Subcutaneous abdominal adipose tissue (tissue), 5 donors: Measurements from ENCODE around the gene PCDH9.

Experiments used
- H3K27ac ChIP-seq: one replicate; pipeline ENCODE4 v1.7.0; 2013; ENCODE audit warnings: low read depth, mild to moderate bottlenecking, inconsistent platforms, low read length, moderate library complexity
- H3K27me3 ChIP-seq, 5 donors: one replicate each; pipeline ENCODE4 v1.7.0; 2013; ENCODE audit warnings: low read length in 5 of 5, inconsistent platforms in 1 of 5; ENCODE audit not compliant: control insufficient read depth in 5 of 5, insufficient read depth in 4 of 5
- H3K36me3 ChIP-seq, 5 donors: one replicate each; pipeline ENCODE4 v1.7.0; 2013; ENCODE audit warnings: low read length in 5 of 5; ENCODE audit not compliant: control insufficient read depth in 5 of 5, insufficient read depth in 5 of 5
- H3K4me1 ChIP-seq, 5 donors: one replicate each; pipeline ENCODE4 v1.7.0; 2013; ENCODE audit warnings: low read length in 5 of 5, mild to moderate bottlenecking in 3 of 5, moderate library complexity in 1 of 5; ENCODE audit not compliant: control insufficient read depth in 5 of 5, insufficient read depth in 5 of 5
- H3K4me3 ChIP-seq, 5 donors: one replicate each; pipeline ENCODE4 v1.7.0; 2013; ENCODE audit warnings: low read length in 5 of 5, low read depth in 1 of 5
- H3K9ac ChIP-seq, 5 donors: one replicate each; pipeline ENCODE4 v1.7.0; 2013; ENCODE audit warnings: low read length in 5 of 5, mild to moderate bottlenecking in 4 of 5, moderate library complexity in 3 of 5
- H3K9me3 ChIP-seq, 5 donors: one replicate each; pipeline ENCODE4 v1.7.0; 2013; ENCODE audit warnings: low read length in 5 of 5; ENCODE audit not compliant: control insufficient read depth in 5 of 5
- donor health status: healthy.
- donor health status: healthy.
- donor health status: healthy.
- donor health status: healthy.
- donor health status: healthy.

PCDH9 gene

GRCh38 chr13:66830940-66831716, 399.0 kb downstream of the PCDH9 start:
- Histone ChIP-seq H3K27me3 (no peaks in the 10 kb centered on the region), H3K9ac (no peak overlapping the region), H3K4me1 (peaks cover 0 to 16% (median 12%) of the 10 kb centered on the region in 5 donors), H3K36me3 (no peaks in the 10 kb centered on the region), H3K9me3 (no peaks in the 10 kb centered on the region), H3K4me3 (no peak overlapping the region), H3K27ac (no peak overlapping the region)

GRCh38 chr13:66829803-66830202, 400.3 kb downstream of the PCDH9 start:
- Histone ChIP-seq H3K27me3 (no peaks in the 10 kb centered on the region), H3K4me1 (peaks cover 0 to 8% (median 5%) of the 10 kb centered on the region in 5 donors), H3K4me3 (no peak overlapping the region), H3K9ac (no peak overlapping the region), H3K27ac (no peak overlapping the region), H3K9me3 (no peaks in the 10 kb centered on the region), H3K36me3 (no peaks in the 10 kb centered on the region)

DNA sequence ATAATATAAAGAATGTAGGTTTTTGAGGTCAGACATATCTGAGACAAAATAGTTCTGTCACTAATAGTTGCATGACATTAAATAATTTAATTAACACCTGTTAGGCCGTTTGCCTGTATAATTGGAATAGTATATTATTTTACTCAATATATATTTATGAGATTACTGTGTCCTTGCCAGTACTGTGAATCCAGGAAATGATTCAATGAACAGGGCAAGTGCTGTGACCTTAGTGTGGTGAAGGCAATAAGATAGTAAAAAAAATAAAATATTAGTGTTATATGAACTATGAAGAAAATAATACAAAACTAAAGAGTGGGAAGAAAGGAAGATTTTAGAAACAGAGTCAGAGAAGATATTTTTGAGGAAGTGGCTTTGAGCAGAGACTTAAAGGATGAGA, 403.7 kb downstream of the PCDH9 start:
- no peaks in the 10 kb centered on the region for H3K9me3 ChIP-seq
- H3K9ac ChIP-seq, result no peak overlapping the region
- no peak overlapping the region for H3K27ac ChIP-seq
- no peaks in the 10 kb centered on the region for H3K4me1 ChIP-seq
- H3K36me3 ChIP-seq, result no peaks in the 10 kb centered on the region
- H3K4me3 ChIP-seq, result no peak overlapping the region
- no peaks in the 10 kb centered on the region for H3K27me3 ChIP-seq

GRCh38 chr13:66821551-66821950, 408.6 kb downstream of the PCDH9 start:
- Histone ChIP-seq H3K9me3 (no peaks in the 10 kb centered on the region), H3K9ac (no peak overlapping the region)

DNA sequence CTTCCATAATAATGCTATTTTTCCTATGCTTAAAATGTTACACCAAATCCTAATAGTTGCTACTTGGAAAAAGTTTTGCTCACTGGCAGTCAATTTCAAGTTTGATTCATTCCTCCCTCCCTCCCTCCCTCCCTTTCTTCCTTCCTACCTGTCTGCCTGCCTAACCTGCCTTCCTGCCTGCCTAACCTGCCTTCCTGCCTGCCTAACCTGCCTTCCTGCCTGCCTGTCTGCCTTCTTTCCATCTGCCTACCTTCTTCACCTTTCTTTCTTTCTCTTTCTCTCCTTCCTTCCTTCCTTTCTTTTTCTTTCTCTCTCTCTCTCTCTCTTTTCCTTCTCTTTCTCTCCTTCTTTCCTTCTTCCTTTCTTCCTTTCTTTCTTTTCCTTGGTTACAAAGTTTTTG, 418.7 kb downstream of the PCDH9 start:
- H3K4me1 ChIP-seq, result peaks cover 0 to 2% (median under 1%) of the 10 kb centered on the region in 5 donors
- H3K9me3 ChIP-seq, result no peaks in the 10 kb centered on the region
- H3K27ac ChIP-seq, result no peak overlapping the region
- no peaks in the 10 kb centered on the region for H3K36me3 ChIP-seq
- H3K4me3 ChIP-seq, result no peak overlapping the region
- H3K9ac ChIP-seq, result no peak overlapping the region
- no peaks in the 10 kb centered on the region for H3K27me3 ChIP-seq

More at GRCh38 chr13:66821551-66821950, 408.6 kb downstream of the PCDH9 start:
- H3K27ac ChIP-seq, result no peak overlapping the region
- H3K4me1 ChIP-seq, result no peaks in the 10 kb centered on the region
- no peaks in the 10 kb centered on the region for H3K36me3 ChIP-seq
- no peak overlapping the region for H3K4me3 ChIP-seq
- H3K27me3 ChIP-seq, result no peaks in the 10 kb centered on the region

GRCh38 chr13:66809485-66809884, 420.7 kb downstream of the PCDH9 start:
- Histone ChIP-seq H3K27me3 (no peaks in the 10 kb centered on the region), H3K9ac (no peak overlapping the region), H3K9me3 (no peaks in the 10 kb centered on the region), H3K36me3 (no peaks in the 10 kb centered on the region), H3K4me1 (peaks cover 0 to 19% (median 5%) of the 10 kb centered on the region in 5 donors), H3K27ac (no peak overlapping the region), H3K4me3 (no peak overlapping the region)

GRCh38 chr13:66807251-66807650, 422.9 kb downstream of the PCDH9 start:
- Histone ChIP-seq H3K4me1 (peaks cover 3 to 28% (median 12%) of the 10 kb centered on the region in 5 donors), H3K9ac (no peak overlapping the region)

DNA sequence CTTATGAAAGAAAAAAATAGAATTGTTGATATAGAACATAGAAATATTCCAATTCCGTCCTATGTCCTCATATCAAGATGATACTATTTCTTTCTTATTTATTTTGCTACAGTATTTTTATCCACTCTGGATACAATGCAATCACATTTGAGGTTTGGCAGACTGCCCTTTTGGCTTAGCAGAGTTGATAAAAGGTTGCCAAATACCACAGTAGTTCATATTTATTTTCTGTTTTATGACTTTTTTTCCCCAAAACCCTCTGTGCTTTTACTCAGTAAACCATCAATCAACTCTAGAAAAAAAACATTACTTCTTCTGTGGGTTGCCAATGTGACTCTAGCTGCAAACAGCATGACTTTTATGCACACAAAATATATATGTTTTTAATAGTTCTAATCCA, 424.5 kb downstream of the PCDH9 start:
- H3K36me3 ChIP-seq, result no peaks in the 10 kb centered on the region
- H3K4me3 ChIP-seq, result no peak overlapping the region
- H3K9me3 ChIP-seq, result no peaks in the 10 kb centered on the region
- H3K27me3 ChIP-seq, result no peaks in the 10 kb centered on the region
- no peak overlapping the region for H3K9ac ChIP-seq
- peaks cover 3 to 28% (median 12%) of the 10 kb centered on the region in 5 donors for H3K4me1 ChIP-seq
- H3K27ac ChIP-seq, result no peak overlapping the region

More at GRCh38 chr13:66807251-66807650, 422.9 kb downstream of the PCDH9 start:
- H3K9me3 ChIP-seq, result no peaks in the 10 kb centered on the region
- H3K4me3 ChIP-seq, result no peak overlapping the region
- H3K36me3 ChIP-seq, result no peaks in the 10 kb centered on the region
- no peaks in the 10 kb centered on the region for H3K27me3 ChIP-seq
- no peak overlapping the region for H3K27ac ChIP-seq

DNA sequence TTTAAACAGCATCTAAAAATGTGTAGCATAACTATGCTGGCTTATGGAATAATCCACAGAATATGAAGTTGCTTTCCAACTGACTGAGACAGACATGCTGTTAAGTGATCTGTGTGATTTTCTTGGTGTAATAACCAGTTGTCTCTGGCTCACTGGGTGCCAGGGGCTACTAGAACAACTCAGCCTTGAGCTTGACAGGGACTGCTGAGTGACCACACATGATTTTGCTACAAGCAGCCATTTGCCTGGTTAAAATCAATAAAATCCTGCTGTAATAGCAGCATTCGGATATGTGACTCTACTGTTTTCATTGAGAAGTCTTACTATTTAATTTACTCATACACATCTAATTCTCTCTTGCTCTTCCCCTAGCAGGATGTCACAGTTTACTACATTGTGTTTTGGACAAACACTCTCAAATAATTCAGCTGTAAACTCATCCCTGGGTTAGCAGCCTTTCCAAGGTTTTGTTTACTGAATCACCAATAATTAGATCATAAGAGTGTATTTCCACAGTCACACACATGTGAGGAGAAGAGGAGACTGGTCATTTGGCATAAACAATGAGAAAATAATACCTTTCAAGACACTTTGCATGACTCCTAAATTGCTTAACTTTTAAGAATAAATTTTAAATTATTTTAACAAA, 426.2 kb downstream of the PCDH9 start:
- Histone ChIP-seq H3K36me3 (no peaks in the 10 kb centered on the region), H3K9me3 (no peaks in the 10 kb centered on the region), H3K27ac (no peak overlapping the region), H3K9ac (no peak overlapping the region), H3K27me3 (no peaks in the 10 kb centered on the region), H3K4me3 (no peak overlapping the region), H3K4me1 (peaks cover 3 to 28% (median 12%) of the 10 kb centered on the region in 5 donors)

DNA sequence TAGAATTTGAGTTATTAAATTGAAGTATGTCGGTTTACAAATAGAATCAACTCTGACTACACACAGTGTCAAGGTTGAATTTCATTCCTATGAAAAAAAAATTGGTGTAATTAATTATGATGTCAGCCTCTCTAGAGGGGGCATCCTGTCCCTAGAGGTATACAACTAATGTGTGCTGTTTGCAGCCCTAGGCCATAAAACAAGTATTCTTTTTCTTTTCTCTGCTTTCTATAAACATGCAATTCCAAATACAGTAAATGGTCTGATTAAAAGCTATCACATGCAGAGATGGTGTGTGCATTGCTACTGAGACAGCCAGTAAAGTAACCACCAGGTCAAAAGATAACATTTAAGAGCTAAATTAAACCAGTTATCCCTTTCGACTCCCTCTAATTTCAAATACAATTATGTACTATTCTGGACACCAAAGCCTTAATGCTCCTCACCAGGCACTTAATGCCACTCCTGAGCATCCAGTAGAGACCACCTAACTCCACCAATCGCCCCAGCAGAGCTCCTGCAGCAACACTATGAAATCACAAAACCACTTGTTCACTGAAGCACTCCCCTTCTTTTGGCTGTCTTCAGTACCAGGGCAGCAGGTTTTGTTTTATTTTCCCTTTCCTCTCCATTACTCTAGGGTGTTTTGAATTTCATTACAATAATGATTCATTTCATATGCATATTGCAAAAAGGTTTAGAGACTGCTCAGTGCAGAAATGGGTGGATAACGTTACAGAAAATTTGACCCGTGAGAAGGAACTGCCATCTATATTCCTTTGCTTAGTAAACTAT, 426.9 kb downstream of the PCDH9 start:
- H3K36me3 ChIP-seq, result no peaks in the 10 kb centered on the region
- no peaks in the 10 kb centered on the region for H3K9me3 ChIP-seq
- no peak overlapping the region for H3K9ac ChIP-seq
- no peaks in the 10 kb centered on the region for H3K27me3 ChIP-seq
- H3K27ac ChIP-seq, result no peak overlapping the region
- H3K4me3 ChIP-seq, result no peak overlapping the region
- H3K4me1 ChIP-seq, result peaks cover 3 to 28% (median 12%) of the 10 kb centered on the region in 5 donors
